SU-DHL-6 (cell line): Measurements from ENCODE around the gene FNBP1L.

ENCODE experiments used
- H2AFZ ChIP-seq: fragments of 200-600 bp; sonication (generic); 2 replicates; pipeline ENCODE4 v1.6.1; 2014; ENCODE audit warnings: low read depth, mild to moderate bottlenecking, moderate library complexity, mixed read lengths, antibody characterized with exemption, low read length; ENCODE audit not compliant: severe bottlenecking
- H3F3A ChIP-seq: fragments of 200-600 bp; shearing (Covaris generic); 2 replicates; pipeline ENCODE4 v1.6.0; 2016; ENCODE audit warnings: antibody characterized with exemption, mild to moderate bottlenecking; ENCODE audit not compliant: insufficient read depth
- H3K27ac ChIP-seq: fragments of 200-600 bp; sonication (generic); 2 replicates; pipeline ENCODE4 v1.5.1; 2016; ENCODE audit warnings: low read depth, mild to moderate bottlenecking, low read length, moderate library complexity, mixed read lengths
- H3K27me3 ChIP-seq: fragments of 200-600 bp; sonication (generic), shearing (Covaris generic); 2 replicates; pipeline ENCODE4 v1.6.0; 2014; ENCODE audit warnings: mild to moderate bottlenecking, low read length
- H3K36me3 ChIP-seq: fragments of 200-600 bp; sonication (generic); 2 replicates; pipeline ENCODE4 v1.6.1; 2014; ENCODE audit warnings: mild to moderate bottlenecking, low read length, mixed read lengths
- H3K4me2 ChIP-seq: fragments of 300-600, 200-600 bp; shearing (Covaris generic), sonication (generic); 2 replicates; pipeline ENCODE4 v1.6.0; 2014; ENCODE audit warnings: low read length, low read depth, mild to moderate bottlenecking; ENCODE audit not compliant: poor library complexity, severe bottlenecking
- H3K4me3 ChIP-seq: fragments of 200-600 bp; sonication (generic); 2 replicates; pipeline ENCODE4 v1.5.1; 2014; ENCODE audit warnings: antibody characterized with exemption, low read length, mild to moderate bottlenecking, mixed read lengths; ENCODE audit not compliant: insufficient read depth, poor library complexity, severe bottlenecking
- H3K79me2 ChIP-seq: fragments of 200-600 bp; sonication (generic); 2 replicates; pipeline ENCODE4 v1.6.1; 2014; ENCODE audit warnings: mild to moderate bottlenecking, low read length, moderate library complexity; ENCODE audit not compliant: insufficient read depth
- H3K9ac ChIP-seq: fragments of 200-600 bp; sonication (generic); 2 replicates; pipeline ENCODE4 v1.7.0; 2014; ENCODE audit warnings: mild to moderate bottlenecking, low read length
- H3K9me2 ChIP-seq: fragments of 200-600 bp; sonication (generic); replicated peaks from 2 replicates; pipeline ENCODE4 v1.6.1; 2014; ENCODE audit warnings: low read length; ENCODE audit not compliant: insufficient read depth
- H3K9me3 ChIP-seq: fragments of 200-600 bp; sonication (generic); 2 replicates; pipeline ENCODE4 v1.6.1; 2014; ENCODE audit warnings: low read length, mixed read lengths; ENCODE audit not compliant: insufficient read depth
- H4K20me1 ChIP-seq: fragments of 200-600 bp; sonication (generic); 2 replicates; pipeline ENCODE4 v1.6.1; 2014; ENCODE audit warnings: low read depth, mild to moderate bottlenecking, antibody characterized with exemption, low read length, moderate library complexity, mixed read lengths
- CTCF ChIP-seq: fragments of 200-600 bp; sonication (generic); IDR thresholded peaks from one replicate; pipeline ENCODE4 v1.5.1; 2017; ENCODE audit warnings: antibody characterized with exemption, mild to moderate bottlenecking, low read length, moderate library complexity; ENCODE audit not compliant: insufficient read depth, poor library complexity, severe bottlenecking
- EZH2phosphoT487 ChIP-seq: fragments of 200-600 bp; sonication (generic), shearing (Covaris generic); conservative IDR thresholded peaks from 2 replicates; pipeline ENCODE4 v1.6.1; 2018; ENCODE audit warnings: mild to moderate bottlenecking, antibody characterized with exemption, low read length, moderate library complexity, mixed read lengths

FNBP1L gene

GRCh38 chr1:93519199-93519829 lies 71.4 kb downstream of the FNBP1L start:
- Histone ChIP-seq H3K36me3 (no peaks in the 10 kb centered on the region), H3K4me2 (no peak overlapping the region), H3K9me3 (no peaks in the 10 kb centered on the region), H3F3A (no peaks in the 10 kb centered on the region), H3K27ac (no peak overlapping the region), H3K9ac (no peak overlapping the region), H3K27me3 (no peaks in the 10 kb centered on the region), H4K20me1 (no peaks in the 10 kb centered on the region), H3K4me3 (no peak overlapping the region), H2AFZ (no peak overlapping the region), H3K79me2 (no peaks in the 10 kb centered on the region), H3K9me2 (no peaks in the 10 kb centered on the region)
- TF ChIP-seq EZH2phosphoT487 (no peak), CTCF (no peak)

- Histone ChIP-seq H3K9me2 (no peaks in the 10 kb centered on the region), H3K79me2 (no peaks in the 10 kb centered on the region)
- TF ChIP-seq CTCF: no peak
- no peak for TF ChIP-seq EZH2phosphoT487
Observed at GRCh38 chr1:93521618-93522017, 73.7 kb downstream of the FNBP1L start.

GRCh38 chr1:93522721-93523120 lies 74.8 kb downstream of the FNBP1L start:
- Histone ChIP-seq H3K36me3 (no peaks in the 10 kb centered on the region), H3F3A (no peaks in the 10 kb centered on the region), H2AFZ (no peak overlapping the region), H3K79me2 (no peaks in the 10 kb centered on the region), H3K4me3 (no peak overlapping the region), H4K20me1 (no peaks in the 10 kb centered on the region), H3K4me2 (no peak overlapping the region), H3K9me3 (no peaks in the 10 kb centered on the region), H3K27me3 (no peaks in the 10 kb centered on the region), H3K9me2 (no peaks in the 10 kb centered on the region), H3K27ac (no peak overlapping the region), H3K9ac (no peak overlapping the region)
- no peak for TF ChIP-seq EZH2phosphoT487
- TF ChIP-seq CTCF: no peak

More at GRCh38 chr1:93521618-93522017, 73.7 kb downstream of the FNBP1L start:
- H3K27ac ChIP-seq: no peak overlapping the region
- no peak overlapping the region for H2AFZ ChIP-seq
- no peaks in the 10 kb centered on the region for H3K36me3 ChIP-seq
- no peaks in the 10 kb centered on the region for H3K27me3 ChIP-seq
- H3K9me3 ChIP-seq: no peaks in the 10 kb centered on the region
- no peak overlapping the region for H3K4me3 ChIP-seq
- no peaks in the 10 kb centered on the region for H4K20me1 ChIP-seq
- no peak overlapping the region for H3K9ac ChIP-seq
- no peak overlapping the region for H3K4me2 ChIP-seq
- no peaks in the 10 kb centered on the region for H3F3A ChIP-seq
